ENCODE results near the gene BCAP31. TPM values are rescaled to one million over a fixed set of nuclear protein-coding genes. Genes with fewer than 3 reads are reported as not detected.

BCAP31 gene
- 100 to 1,000 TPM; 200 to 203 TPM for total RNA-seq
- long read RNA-seq, transcript BCAP31-201 (8 exons, 1,643 nt), result major isoform, 528 of 633 reads
- long read RNA-seq, transcript BCAP31-207 (8 exons, 1,824 nt), result minor isoform, 20 of 633 reads
- long read RNA-seq, partial matches to known transcripts, result 39 of 633 reads
- long read RNA-seq, other reads (novel, unspliced or antisense), result 45 of 633 reads

DNA sequence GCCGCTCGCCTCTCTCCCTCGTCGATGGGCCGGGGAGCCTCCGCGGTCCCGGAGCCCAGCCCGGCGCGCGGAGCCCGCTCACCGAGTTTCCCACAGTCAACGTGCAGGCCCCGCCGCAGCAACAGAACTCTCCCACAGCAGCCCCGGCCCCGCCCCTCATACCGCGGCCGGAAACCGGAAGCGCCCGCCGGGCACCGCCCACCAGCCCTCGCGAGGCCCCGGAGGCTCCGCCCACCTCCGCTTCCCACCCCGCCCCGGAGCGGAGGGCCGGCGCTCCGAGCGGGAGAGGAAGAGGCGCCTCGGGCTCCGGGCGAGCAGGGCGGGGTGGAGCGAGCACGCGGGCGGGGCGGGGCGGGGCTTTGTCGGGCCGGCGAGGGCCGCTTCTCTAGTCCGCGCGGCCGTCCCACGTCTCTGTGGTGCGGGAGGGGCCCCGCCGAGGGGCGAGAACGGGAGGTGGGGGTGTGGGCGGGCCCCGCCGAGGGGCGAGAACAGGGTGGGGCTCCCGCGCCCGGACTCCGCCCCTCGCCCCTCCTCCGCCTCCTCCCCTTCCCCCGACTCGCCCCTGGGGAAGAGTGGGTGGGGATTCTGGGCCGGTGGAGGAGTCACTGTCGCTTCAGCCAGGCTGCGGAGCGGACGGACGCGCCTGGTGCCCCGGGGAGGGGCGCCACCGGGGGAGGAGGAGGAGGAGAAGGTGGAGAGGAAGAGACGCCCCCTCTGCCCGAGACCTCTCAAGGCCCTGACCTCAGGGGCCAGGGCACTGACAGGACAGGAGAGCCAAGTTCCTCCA, at the start of gene BCAP31, which contains the start of gene ABCD1:
BCAP31 (minus strand) TSS at position 136 of the 787 bp plus-strand sequence. CDS start 1,143 bp downstream, outside the sequence.
ABCD1 (plus strand) TSS at position 605 of the 787 bp plus-strand sequence. CDS start 411 bp downstream, outside the sequence.
- intact Hi-C loops (cut with DNase I, micrococcal nuclease), result no loop called here
- peak; percentile 72 for ATAC-seq
- DNase-seq, result peak; percentile 88 to 90

GRCh38 chrX:153773218-153773611, 49.0 kb upstream of the BCAP31 start:
- DNase-seq, result peak in 1 of 2 donors; percentile 19
- intact Hi-C loops (cut with DNase I, micrococcal nuclease), result no loop called here
- no peak for ATAC-seq

DNA sequence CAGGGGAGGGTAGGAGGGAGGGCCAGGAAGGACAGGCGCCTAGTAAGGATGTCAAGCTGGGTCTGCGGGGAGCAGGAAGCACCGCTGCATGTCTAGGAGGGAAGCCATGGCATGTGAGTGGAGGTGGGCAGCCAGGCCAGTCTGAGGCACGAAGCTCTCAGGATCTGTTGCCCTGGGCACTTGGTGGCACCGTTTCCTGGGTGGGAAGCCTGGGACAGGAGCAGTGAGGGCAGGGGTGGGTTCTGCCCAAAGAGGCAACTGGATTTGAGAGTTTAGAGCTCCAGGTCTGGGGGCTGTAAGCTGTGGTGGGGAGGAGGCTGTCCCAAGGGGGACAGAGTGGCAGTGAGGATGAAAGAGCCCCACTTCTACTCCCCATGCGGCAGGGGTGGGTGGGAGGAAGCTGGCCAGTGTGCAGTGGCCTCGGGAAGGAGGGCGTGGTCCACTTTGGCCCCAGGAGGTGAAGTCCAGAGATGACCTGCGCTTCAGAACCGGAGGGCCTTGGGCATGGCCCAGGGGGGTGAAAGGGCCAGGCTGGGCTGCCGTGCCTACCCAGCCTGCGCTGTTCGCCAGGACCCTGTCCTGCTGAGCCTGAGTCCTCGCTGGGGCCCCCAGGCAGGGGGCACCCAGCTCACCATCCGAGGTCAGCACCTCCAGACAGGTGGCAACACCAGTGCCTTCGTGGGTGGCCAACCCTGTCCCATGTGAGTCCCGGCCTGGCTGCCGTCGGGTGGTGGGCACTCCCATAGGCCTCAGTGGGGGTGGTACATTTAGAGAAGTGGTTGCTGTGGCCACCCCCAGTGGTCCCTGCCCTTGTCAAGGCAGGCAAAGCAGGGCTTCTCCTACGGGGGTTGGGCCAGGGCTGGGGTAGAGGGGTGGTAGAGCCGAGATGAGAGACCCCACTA, 48.4 kb upstream of the BCAP31 start:
- DNase-seq, result peak in 1 of 2 donors; percentile 16
- intact Hi-C loops (cut with DNase I, micrococcal nuclease), result no loop called here
- no peak for ATAC-seq

- ATAC-seq (no peak), DNase-seq (peak; percentile 3 to 17)
- intact Hi-C loops (cut with DNase I, micrococcal nuclease), result no loop called here
Observed at GRCh38 chrX:153771415-153772315, 47.5 kb upstream of the BCAP31 start.

DNA sequence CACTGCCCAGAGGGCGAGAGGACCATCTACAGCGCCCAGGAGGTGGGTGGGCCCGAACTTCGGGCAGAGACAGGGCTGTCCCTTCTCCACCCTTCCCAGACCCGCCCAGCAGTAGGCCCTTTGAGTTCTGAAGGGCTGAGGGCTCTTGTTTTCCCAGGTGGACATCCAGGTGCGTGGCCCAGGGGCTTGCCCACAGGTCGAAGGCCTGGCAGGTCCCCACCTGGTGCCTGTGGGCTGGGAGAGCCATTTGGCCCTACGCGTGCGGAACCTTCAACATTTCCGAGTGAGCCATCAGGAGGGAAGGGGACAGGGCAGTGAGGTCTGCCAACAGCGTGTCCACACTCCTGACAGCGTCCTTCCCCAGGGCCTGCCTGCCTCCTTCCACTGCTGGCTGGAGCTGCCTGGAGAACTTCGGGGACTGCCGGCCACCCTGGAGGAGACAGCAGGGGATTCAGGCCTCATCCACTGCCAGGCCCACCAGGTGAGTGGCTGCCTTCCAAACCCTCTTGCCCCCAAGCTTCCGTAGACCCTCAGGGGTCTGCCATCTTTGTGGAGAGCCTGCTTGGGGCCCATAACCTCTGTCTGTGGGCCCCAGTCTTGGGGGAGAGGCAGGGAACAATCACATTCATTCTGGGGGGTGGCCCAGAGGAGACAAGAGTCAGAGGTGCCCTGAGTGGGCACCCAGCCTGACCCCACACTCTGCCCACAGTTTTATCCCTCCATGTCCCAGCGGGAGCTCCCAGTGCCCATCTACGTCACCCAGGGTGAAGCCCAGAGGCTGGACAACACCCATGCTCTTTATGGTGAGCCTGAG, 46.6 kb upstream of the BCAP31 start:
- ATAC-seq (no peak), DNase-seq (peak; percentile 3 to 13)
- intact Hi-C loops (cut with DNase I, micrococcal nuclease), result no loop called here

GRCh38 chrX:153769865-153770600, 45.8 kb upstream of the BCAP31 start:
- DNase-seq (peak in 1 of 2 donors; percentile 3), ATAC-seq (no peak)
- intact Hi-C loops (cut with DNase I, micrococcal nuclease), result no loop called here

DNA sequence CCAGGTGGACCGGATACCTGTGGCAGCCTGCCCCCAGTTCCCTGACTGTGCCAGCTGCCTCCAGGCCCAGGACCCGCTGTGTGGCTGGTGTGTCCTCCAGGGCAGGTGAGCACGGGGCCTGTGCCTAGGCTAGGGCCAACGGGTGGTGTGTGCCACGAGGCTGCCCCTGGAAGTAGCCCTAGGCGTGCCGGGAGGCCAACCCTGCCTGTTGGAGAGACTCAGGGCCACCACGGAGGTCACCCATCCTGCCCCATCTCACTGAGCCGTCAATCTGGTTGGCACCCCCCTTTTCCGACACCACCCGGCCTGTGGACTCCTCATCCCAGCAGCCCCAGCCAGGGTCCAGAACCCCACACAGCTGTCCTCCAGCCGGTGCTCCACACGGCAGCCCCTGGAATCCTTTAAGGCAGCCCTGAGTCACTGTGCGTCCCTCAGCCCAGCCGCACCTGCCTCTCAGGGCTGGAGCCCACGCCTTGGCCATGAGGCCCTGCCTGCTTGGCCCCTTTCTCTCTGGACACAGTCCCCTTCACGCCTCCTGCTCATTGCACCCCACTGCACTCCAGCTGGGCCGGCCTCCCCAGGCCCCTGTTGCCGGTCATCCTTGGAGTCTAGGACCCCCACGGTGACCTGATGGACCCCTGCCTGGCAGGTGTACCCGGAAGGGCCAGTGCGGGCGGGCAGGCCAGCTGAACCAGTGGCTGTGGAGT, 45.1 kb upstream of the BCAP31 start:
- no peak for ATAC-seq
- intact Hi-C loops (cut with DNase I, micrococcal nuclease), result no loop called here
- peak in 1 of 2 donors; percentile 2 for DNase-seq

DNA sequence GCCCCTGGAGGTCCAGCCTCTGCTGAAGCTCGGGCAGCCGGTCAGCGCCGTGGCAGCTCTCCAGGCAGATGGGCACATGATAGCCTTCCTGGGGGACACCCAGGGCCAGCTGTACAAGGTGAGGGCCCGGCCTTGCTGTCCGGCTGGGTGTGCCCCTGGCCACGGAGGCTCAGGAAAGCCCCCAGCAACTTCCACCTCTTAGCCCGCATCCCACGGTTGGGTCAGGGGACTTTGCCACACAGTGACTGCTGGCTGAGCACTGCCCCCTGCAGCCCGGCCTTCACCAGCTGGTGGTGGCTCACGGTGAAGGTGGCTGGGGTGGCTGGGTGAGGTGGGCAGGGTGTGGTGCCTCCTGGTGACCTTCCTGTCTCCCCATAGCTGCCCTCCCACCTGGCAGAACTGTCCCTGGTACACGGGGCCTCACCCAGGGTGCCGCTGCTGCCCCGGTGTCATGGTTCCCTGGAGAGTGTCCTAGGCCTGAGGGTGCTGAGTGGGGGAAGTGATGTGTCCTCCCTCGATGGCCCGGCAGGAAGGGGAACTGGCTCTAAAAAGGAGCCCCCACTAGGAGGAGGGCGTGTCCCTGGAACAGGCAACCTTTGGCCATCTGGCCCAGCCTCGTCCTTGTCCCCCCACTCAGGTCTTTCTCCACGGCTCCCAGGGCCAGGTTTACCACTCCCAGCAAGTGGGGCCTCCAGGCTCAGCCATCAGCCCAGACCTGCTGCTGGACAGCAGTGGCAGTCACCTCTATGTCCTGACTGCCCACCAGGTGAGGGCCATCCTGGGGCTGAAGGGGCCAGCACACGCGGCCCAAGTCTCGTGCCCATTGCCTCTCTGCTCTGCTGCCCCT, 44.3 kb upstream of the BCAP31 start:
- DNase-seq, result peak in 1 of 2 donors; percentile 6
- intact Hi-C loops (cut with DNase I, micrococcal nuclease), result no loop called here
- ATAC-seq, result no peak

DNA sequence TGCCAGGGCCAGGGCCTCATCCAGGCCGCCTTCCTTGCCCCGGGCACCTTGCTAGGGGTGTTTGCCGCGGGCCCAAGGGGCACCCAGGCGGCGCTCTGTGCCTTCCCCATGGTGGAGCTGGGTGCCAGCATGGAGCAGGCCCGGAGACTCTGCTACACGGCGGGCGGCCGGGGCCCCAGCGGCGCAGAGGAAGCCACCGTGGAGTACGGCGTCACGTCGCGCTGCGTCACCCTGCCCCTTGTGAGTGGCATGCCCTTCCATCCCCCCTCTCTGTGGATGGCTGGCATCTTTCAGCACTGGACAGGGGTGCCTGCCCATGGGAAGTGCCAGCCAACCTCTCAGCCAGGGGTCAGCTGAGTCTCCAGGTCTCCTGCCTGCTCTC, 43.5 kb upstream of the BCAP31 start:
- no peak for ATAC-seq
- intact Hi-C loops (cut with DNase I, micrococcal nuclease), result no loop called here
- DNase-seq, result no peak

DNA sequence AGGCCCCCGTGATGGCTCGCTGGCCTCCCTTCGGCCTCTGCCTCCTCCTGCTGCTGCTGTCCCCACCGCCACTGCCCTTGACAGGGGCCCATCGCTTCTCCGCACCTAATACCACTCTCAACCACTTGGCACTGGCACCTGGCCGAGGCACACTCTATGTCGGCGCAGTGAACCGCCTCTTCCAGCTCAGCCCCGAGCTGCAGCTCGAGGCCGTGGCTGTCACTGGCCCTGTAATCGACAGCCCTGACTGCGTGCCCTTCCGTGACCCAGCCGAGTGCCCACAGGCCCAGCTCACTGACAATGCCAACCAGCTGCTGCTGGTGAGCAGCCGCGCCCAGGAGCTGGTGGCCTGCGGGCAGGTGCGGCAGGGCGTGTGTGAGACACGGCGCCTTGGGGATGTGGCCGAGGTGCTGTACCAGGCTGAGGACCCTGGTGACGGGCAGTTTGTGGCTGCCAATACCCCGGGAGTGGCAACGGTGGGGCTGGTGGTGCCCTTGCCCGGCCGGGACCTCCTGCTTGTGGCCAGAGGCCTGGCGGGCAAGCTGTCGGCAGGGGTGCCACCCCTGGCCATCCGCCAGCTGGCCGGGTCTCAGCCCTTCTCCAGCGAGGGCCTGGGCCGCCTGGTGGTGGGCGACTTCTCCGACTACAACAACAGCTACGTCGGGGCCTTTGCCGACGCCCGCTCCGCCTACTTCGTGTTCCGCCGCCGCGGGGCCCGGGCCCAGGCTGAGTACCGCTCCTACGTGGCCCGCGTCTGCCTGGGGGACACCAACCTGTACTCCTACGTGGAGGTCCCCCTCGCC, 42.9 kb upstream of the BCAP31 start:
- DNase-seq (peak; percentile 12 to 20), ATAC-seq (peak; percentile 13)
- intact Hi-C loops (cut with DNase I, micrococcal nuclease), result no loop called here

GRCh38 chrX:153766098-153766817, 42.1 kb upstream of the BCAP31 start:
- ATAC-seq (no peak), DNase-seq (peak; percentile 14 to 37)
- intact Hi-C loops (cut with DNase I, micrococcal nuclease), result no loop called here

DNA sequence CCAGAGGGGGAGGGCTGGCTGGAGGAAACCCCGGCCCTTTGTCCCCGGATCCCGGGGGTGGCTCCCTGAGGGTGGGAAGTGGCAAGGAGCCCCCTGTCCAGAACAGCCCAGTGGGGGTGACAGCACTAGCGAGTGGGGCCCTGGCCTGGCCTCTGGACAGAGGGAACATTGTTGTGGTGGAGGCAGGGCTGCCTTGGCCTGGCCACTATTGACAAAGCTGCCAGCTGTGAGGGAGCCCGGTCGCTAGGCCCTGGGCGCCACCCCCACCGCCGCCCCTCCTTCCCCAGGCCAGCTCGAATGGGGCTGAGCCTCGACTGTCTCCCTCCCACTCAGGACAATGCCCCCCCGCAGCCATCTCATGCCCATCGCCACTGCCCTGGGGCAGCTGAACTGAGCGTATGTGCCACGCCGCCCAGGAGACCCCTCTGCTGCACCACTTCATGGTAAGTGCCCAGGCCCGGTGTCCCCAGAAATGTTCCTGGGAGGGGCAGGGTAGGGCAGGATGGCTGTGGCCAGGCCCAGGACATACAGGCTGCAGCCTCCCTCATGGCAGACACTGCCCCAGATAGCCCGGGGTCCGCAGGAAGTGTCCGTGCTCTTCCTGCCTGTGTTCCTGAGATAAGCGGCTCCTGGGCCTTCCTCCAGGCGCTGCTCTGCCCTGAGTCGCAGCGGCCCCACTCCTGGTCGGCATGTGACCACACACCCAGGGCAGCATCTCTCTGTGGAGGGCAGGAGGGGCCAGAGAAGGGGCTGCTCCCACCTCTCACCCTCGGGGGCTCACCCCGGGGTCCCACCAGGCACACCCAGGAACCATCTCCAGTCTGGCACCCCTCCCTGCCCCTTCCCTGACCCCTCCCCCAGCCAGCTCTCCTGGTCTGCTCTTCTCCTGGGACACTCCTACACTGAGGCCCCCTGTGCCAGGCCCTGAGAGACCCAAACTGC, 41.2 kb upstream of the BCAP31 start:
- intact Hi-C loops (cut with DNase I, micrococcal nuclease), result no loop called here
- ATAC-seq, result no peak
- DNase-seq, result peak; percentile 9 to 28

- peak in 1 of 2 donors; percentile 23 for DNase-seq
- peak; percentile 5 for ATAC-seq
- intact Hi-C loops (cut with DNase I, micrococcal nuclease), result loop anchor here in 1 of 2 donors (5.0 kb wide), 1 partner anchor 188 kb away; no protein-coding TSS in a partner anchor
Observed at GRCh38 chrX:153764786-153765137, 40.6 kb upstream of the BCAP31 start.

Data from left colon (tissue), 2 donors.